Dermis blood vessel endothelial cell (primary cell): ENCODE data around the gene ALDH16A1. TPM values are rescaled to one million over a fixed set of nuclear protein-coding genes. Genes with fewer than 3 reads are reported as not detected.
"Not testable (repeated sequence)": the region's sequence is repeated elsewhere in the genome, so short reads cannot be mapped to it uniquely, and the experiment has no call there.

Experiments used
- DNase-seq: peaks from one replicate; pipeline ENCODE4 v3.0.0; 2010
- total RNA-seq: library from RNA; depleted of rRNA; stranded (reverse); fragments of >200 nt; gene quantifications from 2 replicates; pipeline ENCODE4 v1.2.3, GENCODE V29; 2014

ALDH16A1 gene
- total RNA-seq, 1 donor from 2014 or later = 55.3 TPM

- no peak for DNase-seq
Measured at GRCh38 chr19:49468199-49468598, 15.2 kb downstream of the ALDH16A1 start.

GRCh38 chr19:49468746-49469447 lies 15.9 kb downstream of the ALDH16A1 start:
- no peak for DNase-seq

DNA sequence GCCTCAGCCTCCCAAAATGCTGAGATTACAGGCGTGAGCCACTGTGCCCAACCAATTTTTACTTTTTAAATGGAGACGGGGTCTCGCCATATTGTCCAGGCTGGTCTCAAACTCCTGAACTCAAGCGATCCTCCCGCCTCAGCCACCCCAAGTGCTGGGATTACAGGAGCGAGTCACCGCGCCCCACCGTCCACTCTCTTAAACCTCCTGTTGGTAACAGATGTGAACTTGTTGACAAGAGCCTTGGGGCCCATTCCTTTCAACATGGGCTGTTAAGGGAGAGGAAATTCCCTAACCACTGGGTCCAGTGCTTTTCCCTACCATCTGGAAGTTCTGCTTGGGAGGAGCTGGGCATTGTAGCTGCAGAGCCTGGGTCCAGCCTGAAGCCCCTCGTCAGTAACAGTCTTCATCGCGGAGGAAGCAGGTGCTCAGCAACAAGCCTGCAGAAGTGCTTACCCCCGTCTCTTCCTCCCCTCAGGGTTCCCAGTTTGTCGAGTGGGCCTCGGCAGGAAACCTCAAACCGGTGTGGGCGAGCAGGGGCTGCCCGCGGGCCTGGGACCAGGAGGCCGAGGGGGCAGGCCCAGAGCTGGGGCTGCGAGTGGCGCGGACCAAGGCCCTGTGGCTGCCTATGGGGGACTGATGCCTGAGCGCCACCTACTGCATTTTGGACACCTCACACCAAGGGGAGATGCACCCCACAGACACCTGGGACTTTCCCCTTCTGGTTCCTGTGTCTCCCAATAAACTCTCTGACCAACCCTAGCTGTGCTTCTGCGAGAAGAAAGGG lies 17.0 kb downstream of the ALDH16A1 start:
- DNase-seq = no peak

DNA sequence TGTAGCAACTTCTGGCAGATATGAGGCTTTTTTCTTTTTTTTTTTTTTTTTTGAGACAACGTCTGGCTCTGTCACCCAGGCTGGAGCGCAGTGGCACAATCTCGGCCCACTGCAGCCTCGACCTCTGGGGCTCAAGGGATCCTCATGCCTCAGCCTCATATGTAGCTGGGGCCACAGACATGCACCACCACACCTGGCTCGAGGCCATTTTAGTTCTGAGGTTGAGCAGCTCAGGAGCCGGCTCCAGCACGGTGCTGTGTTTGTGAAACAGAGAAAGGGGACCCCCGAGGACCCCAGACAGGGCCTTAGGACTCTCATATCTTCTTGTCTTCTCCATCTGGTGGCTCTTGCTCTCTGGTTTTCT lies 17.6 kb downstream of the ALDH16A1 start:
- no peak for DNase-seq

GRCh38 chr19:49472936-49473335 lies 19.9 kb downstream of the ALDH16A1 start:
- DNase-seq = no peak

DNA sequence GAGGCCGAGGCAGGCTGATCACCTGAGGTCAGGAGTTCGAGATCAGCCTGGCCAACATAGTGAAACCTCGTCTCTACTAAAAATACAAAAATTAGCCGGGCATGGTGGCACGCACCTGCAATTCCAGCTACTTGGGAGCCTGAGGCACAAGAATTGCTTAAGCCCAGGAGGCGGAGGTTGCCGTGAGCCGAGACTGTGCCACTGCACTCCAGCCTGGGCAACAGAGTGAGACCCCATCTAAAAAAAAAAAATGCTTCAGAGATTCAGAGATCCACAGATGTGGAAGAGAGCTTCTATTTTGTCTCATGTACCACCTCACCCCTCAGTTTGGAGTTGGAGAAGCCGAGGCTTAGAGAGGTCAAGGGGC lies 20.5 kb downstream of the ALDH16A1 start:
- not testable (repeated sequence) for DNase-seq

DNA sequence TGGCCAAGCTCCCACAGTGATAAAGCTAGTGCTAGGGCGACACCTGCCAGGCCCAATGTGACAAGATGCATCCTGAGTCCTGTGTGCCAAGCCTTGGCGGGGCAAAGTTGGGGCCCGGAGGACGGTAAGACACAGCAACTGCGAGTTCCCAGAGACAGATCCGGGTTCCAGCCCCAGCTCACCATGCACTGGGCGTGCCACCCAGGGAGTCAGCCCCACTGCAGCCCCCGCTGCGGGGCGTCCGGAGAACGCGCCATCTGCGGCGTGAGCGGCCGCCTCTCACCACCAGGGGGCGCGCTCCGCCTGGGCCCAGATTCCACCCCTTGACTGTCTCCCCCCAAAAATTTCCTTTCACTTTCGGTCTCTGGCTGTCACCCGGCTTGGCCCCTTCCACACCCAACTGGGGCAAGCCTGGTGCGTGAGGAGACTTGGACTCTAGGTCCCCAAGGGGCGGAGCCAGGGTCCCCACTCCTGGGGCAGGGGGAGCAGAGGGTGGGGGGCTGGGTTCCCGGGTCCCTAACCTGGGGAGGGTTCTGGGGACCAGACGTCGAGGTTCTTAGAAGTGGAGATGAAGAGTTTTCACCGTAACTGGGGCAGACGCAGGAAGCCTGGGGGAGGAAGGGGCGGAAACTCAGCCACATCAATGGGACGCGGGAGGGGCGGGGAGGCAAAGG lies 21.0 kb downstream of the ALDH16A1 start, which contains the start of gene FLT3LG:
FLT3LG (plus strand) TSS at position 348 of the 674 bp plus-strand sequence. CDS start 425 bp downstream, outside the sequence.
- peak; percentile 80 for DNase-seq

DNA sequence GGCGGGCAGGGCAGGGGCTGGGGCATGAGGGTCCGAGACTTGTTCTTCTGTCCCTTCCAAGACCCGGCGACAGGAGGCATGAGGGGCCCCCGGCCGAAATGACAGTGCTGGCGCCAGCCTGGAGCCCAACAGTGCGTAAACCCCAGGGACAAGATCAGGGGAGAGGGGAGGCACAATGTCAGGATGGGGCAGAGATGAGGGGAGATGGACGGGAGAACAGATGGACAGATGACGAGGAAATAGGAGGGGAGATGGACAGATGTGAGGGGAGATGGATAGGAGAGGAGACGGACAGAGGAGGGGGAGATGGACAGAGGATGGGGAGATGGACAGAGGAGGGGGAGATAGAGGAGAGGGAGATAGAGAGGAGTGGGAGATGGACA lies 21.5 kb downstream of the ALDH16A1 start:
- no peak for DNase-seq

- DNase-seq = no peak
Measured at GRCh38 chr19:49475191-49475917, 22.3 kb downstream of the ALDH16A1 start.

DNA sequence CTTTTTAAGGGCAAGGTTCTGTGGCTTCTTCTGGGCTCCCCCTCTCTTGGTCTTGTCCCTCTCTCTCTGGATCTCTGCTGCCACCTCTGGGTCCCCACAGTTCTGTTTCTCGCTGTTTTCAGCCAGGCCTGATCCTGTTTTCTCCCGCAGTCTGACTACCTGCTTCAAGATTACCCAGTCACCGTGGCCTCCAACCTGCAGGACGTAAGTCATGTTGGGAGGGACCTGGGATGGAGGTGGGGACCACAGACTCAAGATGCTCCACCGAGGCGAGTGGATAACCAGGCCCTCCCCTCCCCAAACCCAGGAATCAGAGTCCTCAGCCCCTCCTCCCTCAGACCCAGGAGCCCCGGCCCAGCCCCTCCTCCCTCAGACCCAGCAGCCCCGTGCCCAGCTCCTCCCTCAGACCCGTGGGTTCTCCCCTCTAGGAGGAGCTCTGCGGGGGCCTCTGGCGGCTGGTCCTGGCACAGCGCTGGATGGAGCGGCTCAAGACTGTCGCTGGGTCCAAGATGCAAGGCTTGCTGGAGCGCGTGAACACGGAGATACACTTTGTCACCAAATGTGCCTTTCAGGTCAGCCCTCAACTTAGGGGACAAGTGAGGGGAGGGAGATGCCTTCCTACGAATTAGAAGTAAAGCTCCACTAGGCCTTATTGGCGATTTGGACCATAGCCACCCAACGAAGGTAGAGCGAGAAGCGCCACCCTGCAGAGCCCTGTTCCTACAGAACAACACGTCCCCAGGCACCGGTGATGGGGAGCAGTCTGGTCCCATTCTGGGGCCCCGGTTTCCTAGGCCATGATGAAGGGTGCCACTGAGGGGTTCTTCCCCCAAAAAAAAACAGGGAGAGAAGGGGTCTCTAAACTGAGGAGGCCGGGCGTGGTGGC lies 23.2 kb downstream of the ALDH16A1 start:
- DNase-seq = peak; percentile 68

DNA sequence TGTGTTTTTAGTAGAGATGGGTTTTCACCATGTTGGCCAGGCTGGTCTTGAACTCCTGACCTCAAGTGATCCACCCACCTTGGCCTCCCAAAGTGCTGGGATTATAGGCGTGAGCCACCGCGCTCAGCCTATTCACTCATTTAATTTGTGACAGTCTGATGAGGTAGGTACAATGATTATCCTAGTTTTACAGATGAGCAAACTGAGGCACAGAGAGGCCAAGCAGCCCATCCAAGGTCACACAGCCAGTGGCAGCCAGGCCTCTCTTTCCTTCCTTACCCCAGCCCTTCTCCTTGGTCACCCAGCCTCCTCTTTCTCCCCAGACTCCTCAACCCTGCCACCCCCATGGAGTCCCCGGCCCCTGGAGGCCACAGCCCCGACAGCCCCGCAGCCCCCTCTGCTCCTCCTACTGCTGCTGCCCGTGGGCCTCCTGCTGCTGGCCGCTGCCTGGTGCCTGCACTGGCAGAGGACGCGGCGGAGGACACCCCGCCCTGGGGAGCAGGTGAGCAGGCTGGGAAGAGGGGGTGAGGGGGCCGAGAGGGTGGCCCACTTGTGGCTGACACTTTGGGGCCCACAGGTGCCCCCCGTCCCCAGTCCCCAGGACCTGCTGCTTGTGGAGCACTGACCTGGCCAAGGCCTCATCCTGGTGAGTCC lies 27.1 kb downstream of the ALDH16A1 start:
- no peak for DNase-seq

DNA sequence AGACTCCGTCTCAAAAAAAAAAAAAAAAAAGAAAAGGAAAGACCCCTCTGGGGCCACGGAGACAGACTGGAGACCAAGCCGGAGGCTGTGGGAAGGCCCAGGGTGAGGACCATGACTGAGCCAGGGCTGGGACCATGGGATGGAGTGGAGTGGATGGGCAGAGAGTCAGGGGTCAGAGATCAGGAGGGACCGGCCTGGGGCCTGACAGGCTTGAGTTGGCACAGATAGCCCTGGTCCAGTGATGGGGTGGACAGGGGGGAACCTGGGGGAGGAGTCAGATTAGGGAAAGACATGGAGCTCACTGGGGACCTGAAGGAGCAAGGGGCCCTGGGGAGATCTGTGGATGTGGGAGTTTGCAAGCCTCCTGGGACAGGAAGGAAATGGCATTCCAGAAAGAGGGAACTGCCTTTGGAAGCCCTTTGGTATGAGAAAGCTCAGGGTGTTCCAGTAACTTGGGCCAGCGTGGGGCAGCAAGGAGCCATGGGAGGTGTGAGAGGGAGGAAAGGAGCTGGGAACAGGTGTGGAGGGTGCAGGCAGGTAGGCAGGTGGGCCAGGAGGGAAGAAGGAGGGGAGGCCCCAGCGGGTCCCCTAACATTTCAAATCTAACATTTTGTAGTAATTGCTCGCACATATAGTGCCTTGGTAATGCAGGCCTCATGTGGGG lies 28.1 kb downstream of the ALDH16A1 start:
- no peak for DNase-seq

DNA sequence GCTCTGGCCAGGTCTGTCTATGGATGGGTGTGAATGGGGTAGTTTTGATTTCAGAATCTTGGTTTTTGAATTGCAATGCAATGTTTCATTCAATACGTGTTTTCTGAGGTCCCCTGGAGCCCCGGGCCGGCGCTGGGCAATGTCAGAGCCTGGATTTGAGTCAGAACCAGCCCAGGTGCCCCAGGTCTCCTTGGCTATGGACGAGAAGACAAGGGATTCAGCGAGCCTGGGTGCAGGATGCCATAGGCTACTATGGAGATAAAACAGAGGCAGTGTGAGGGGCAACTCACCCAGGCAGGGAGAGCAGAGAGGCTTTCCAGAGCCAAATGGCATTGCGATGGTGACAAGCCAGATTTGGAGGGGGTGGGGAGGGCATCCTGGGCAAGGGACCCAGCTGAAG lies 33.2 kb downstream of the ALDH16A1 start:
- DNase-seq = no peak

GRCh38 chr19:49486710-49487276 lies 33.8 kb downstream of the ALDH16A1 start:
- no peak for DNase-seq

DNA sequence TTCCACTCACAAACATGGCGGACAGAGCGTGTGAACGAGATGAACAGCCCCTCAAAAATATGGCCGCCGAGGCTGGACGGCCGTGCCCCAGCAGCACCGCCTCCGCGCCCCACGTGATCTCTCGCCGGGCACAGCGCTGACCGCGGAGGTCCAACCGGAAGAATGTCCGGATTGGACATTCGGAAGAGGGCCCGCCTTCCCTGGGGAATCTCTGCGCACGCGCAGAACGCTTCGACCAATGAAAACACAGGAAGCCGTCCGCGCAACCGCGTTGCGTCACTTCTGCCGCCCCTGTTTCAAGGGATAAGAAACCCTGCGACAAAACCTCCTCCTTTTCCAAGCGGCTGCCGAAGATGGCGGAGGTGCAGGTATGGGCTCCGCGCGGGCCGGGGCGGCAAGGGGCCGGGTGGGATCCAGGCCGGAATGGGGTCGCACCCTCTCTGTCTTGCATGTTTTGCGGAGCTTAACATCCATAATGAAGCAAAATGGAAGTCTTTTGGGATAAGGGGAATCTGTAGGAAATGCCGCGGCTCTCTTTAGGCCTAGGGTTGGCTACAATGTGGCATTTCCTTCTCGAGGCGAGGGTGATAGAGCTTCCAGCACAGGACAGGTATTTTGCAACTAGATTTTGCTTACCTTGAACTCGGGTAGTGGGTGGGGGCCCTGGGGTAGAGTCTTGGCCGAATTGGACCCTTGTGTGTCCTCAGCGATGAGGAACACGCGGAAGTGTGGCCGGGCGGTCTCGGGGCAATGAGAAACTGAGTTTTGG lies 34.4 kb downstream of the ALDH16A1 start, which contains the start of gene RPL13A:
RPL13A (plus strand) TSS at position 332 of the 769 bp plus-strand sequence; CDS start at position 354, 22 bp downstream.
- peak; percentile 100 for DNase-seq

DNA sequence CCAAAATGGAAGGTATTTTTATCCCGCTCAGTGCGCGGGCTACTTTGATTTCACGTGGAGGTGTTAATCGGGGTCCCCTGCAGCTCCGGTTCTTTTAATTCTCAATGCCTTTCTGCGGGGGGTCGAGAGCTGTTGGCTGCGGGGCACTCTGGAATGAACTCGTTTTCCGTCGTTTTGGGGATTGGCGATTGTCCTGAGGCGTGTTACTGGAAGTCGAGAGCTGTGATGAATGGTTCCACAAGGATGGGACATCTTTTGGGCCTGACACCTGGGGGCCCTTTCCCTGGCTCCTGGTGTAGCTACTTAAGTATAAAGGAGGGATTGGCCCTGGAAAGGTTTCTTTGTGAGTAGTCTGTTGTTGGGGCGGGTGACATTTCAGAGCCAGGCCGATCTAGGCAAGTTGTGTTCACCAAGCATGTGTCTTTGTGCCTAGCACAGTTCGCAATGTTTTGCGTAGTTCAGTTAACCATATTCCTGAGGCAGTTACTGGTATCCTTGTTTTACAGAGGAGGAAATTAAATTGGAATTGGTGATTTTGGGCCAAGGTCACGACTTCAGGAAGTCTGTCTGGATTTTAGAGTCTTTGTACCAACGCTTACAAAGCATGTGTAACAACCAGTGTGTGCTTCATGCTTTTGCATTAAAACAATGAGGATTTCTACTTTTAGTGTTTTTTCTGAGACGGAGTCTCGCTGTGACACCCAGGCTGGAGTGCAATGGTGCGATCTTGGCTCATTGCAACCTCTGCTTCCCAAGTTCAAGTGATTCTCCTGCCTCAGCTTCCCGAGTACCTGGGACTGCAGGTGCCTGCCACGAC lies 35.2 kb downstream of the ALDH16A1 start:
- peak; percentile 67 for DNase-seq

DNA sequence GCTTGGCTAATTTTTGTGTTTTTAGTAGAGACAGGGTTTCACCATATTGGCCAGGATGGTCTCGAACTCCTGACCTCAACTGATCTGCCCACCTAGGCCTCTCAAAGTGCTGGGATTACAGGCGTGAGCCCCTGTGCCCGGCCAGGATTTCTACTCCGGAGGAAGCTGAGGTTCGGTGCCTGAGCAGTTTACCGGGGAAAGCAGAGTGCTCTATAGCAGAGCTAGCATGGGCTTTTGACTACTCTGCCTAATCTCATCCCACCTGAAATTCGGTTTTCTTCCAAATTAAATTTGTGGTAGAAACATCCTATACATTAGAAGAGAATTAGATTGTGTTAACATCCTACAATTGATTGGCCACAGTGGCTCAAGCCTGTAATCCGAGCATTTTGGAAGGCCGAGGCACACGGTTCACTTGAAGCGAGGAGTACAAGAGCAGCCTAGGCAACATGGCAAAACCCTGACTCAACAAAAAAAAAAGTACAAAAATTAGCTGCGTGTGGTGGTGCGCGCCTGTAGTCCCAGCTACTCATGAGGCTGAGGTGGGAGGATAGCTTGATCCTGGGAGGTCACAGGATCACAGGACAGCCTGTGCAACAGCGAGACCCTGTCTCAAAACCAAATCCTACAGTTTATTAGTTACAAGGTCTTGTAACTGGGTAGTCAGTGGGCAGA lies 36.0 kb downstream of the ALDH16A1 start:
- DNase-seq = no peak
